H9 (cell line): Measurements from ENCODE around the gene PSMB5. TPM values are rescaled to one million over a fixed set of nuclear protein-coding genes. Genes with fewer than 3 reads are reported as not detected.

ENCODE experiments used
- DNase-seq: peaks from one replicate; pipeline ENCODE4 v3.0.0-alpha.2; 2017
- H2AFZ ChIP-seq: one replicate; pipeline ENCODE4 v1.6.1; 2013; ENCODE audit warnings: mild to moderate bottlenecking, low read length, control low read depth, moderate library complexity
- H2AK5ac ChIP-seq: 2 replicates; pipeline ENCODE4 v1.6.1; 2013; ENCODE audit warnings: low read length, control low read depth, mixed read lengths; ENCODE audit not compliant: insufficient read length
- H2BK120ac ChIP-seq: one replicate; pipeline ENCODE4 v1.6.1; 2013; ENCODE audit warnings: low read depth, mild to moderate bottlenecking, low read length, control low read depth, inconsistent platforms; ENCODE audit not compliant: poor library complexity, severe bottlenecking
- H2BK12ac ChIP-seq: 2 replicates; pipeline ENCODE4 v1.6.1; 2013; ENCODE audit warnings: low read length, control low read depth, mixed read lengths, low read depth; ENCODE audit not compliant: insufficient read length
- H2BK15ac ChIP-seq: 2 replicates; pipeline ENCODE4 v1.6.1; 2013; ENCODE audit warnings: low read depth, low read length, control low read depth
- H2BK20ac ChIP-seq: one replicate; pipeline ENCODE4 v1.6.1; 2013; ENCODE audit warnings: low read depth, mild to moderate bottlenecking, low read length, control low read depth, inconsistent platforms; ENCODE audit not compliant: poor library complexity, severe bottlenecking
- H2BK5ac ChIP-seq: 2 replicates; pipeline ENCODE4 v1.6.1; 2013; ENCODE audit warnings: low read length, control low read depth, mixed read lengths; ENCODE audit not compliant: insufficient read length
- H3K14ac ChIP-seq: 2 replicates; pipeline ENCODE4 v1.6.1; 2013; ENCODE audit warnings: low read length, control low read depth; ENCODE audit not compliant: insufficient read depth
- H3K18ac ChIP-seq: 2 replicates; pipeline ENCODE4 v1.6.1; 2013; ENCODE audit warnings: low read depth, mild to moderate bottlenecking, mixed read lengths, low read length, control low read depth; ENCODE audit not compliant: insufficient read length
- H3K23ac ChIP-seq: 2 replicates; pipeline ENCODE4 v1.6.1; 2013; ENCODE audit warnings: low read length, control low read depth, mixed read lengths, low read depth; ENCODE audit not compliant: insufficient read length
- H3K23me2 ChIP-seq: 2 replicates; pipeline ENCODE4 v1.6.1; 2013; ENCODE audit warnings: low read depth, mild to moderate bottlenecking, mixed read lengths, low read length, control low read depth; ENCODE audit not compliant: insufficient read length, poor library complexity, severe bottlenecking
- H3K27ac ChIP-seq: 2 replicates; pipeline ENCODE4 v1.5.1; 2013; ENCODE audit warnings: low read length, control low read depth, mixed read lengths, low read depth; ENCODE audit not compliant: insufficient read length
- H3K27me3 ChIP-seq: 2 replicates; pipeline ENCODE4 v1.6.1; 2013; ENCODE audit warnings: low read length, control low read depth, inconsistent platforms; ENCODE audit not compliant: insufficient read depth
- H3K4ac ChIP-seq: 2 replicates; pipeline ENCODE4 v1.6.1; 2013; ENCODE audit warnings: low read depth, mild to moderate bottlenecking, control low read depth, inconsistent platforms, low read length, moderate library complexity
- H3K4me1 ChIP-seq: 2 replicates; pipeline ENCODE4 v1.6.1; 2013; ENCODE audit warnings: low read length, control low read depth, inconsistent platforms; ENCODE audit not compliant: insufficient read depth
- H3K4me2 ChIP-seq: 2 replicates; pipeline ENCODE4 v1.6.1; 2013; ENCODE audit warnings: low read length, control low read depth, mixed read lengths; ENCODE audit not compliant: insufficient read length, insufficient read depth
- H3K56ac ChIP-seq: 2 replicates; pipeline ENCODE4 v1.6.1; 2013; ENCODE audit warnings: low read depth, mild to moderate bottlenecking, mixed read lengths, low read length, control low read depth; ENCODE audit not compliant: insufficient read length
- H3K79me1 ChIP-seq: 2 replicates; pipeline ENCODE4 v1.6.1; 2013; ENCODE audit warnings: low read depth, mild to moderate bottlenecking, moderate library complexity, low read length, control low read depth, inconsistent platforms; ENCODE audit not compliant: insufficient read depth, poor library complexity, severe bottlenecking
- H3K79me2 ChIP-seq: 2 replicates; pipeline ENCODE4 v1.6.1; 2013; ENCODE audit warnings: low read length, control low read depth, inconsistent platforms; ENCODE audit not compliant: insufficient read depth
- H3K9ac ChIP-seq: 2 replicates; pipeline ENCODE4 v1.6.1; 2013; ENCODE audit warnings: low read length, control low read depth, mixed read lengths; ENCODE audit not compliant: insufficient read length; ENCODE audit errors: extremely low read depth
- H3K9me3 ChIP-seq: one replicate; pipeline ENCODE4 v1.6.1; 2013; ENCODE audit warnings: low read depth, low read length, inconsistent platforms; ENCODE audit not compliant: control insufficient read depth
- H3T11ph ChIP-seq: one replicate; pipeline ENCODE4 v1.6.1; 2013; ENCODE audit warnings: mild to moderate bottlenecking, low read length, control low read depth, inconsistent platforms
- H4K20me1 ChIP-seq: one replicate; pipeline ENCODE4 v1.6.1; 2013; ENCODE audit not compliant: control insufficient read depth, insufficient read length, insufficient read depth
- H4K5ac ChIP-seq: 2 replicates; pipeline ENCODE4 v1.6.1; 2013; ENCODE audit warnings: low read depth, mild to moderate bottlenecking, mixed read lengths, low read length, control low read depth; ENCODE audit not compliant: insufficient read length
- H4K8ac ChIP-seq: replicated peaks from 2 replicates; pipeline ENCODE4 v1.6.1; 2013; ENCODE audit warnings: low read length, control low read depth, mixed read lengths, low read depth; ENCODE audit not compliant: insufficient read length
- H4K91ac ChIP-seq: 2 replicates; pipeline ENCODE4 v1.6.1; 2013; ENCODE audit warnings: low read depth, mild to moderate bottlenecking, moderate library complexity, mixed read lengths, low read length, control low read depth; ENCODE audit not compliant: insufficient read length
- H3K27ac Mint-ChIP-seq, 3 experiments: 2 replicates in 2 of 3; 3 replicates in 1 of 3; pipeline ENCODE4 v1.8.0; 2020 to 2021; ENCODE audit warnings: mixed read lengths in 3 of 3, mild to moderate bottlenecking in 1 of 3, moderate library complexity in 1 of 3
- H3K27me3 Mint-ChIP-seq: 2 replicates; pipeline ENCODE4 v1.8.0; 2021; ENCODE audit warnings: low read depth, mild to moderate bottlenecking, moderate library complexity, mixed read lengths
- H3K36me3 Mint-ChIP-seq, 3 experiments: 2 replicates in 2 of 3; 3 replicates in 1 of 3; pipeline ENCODE4 v1.8.0; 2020 to 2021; ENCODE audit warnings: low read depth in 3 of 3, mixed read lengths in 3 of 3; ENCODE audit not compliant: insufficient read depth in 1 of 3
- H3K4me1 Mint-ChIP-seq, 2 experiments: 2 replicates each; pipeline ENCODE4 v1.8.0; 2020; ENCODE audit warnings: mixed read lengths in 2 of 2
- H3K4me3 Mint-ChIP-seq, 2 experiments: 2 replicates in 1 of 2; 3 replicates in 1 of 2; pipeline ENCODE4 v1.8.0; 2020 to 2021; ENCODE audit warnings: mild to moderate bottlenecking in 2 of 2, mixed read lengths in 2 of 2, moderate library complexity in 1 of 2
- H3K9me3 Mint-ChIP-seq, 2 experiments: 2 replicates in 1 of 2; 3 replicates in 1 of 2; pipeline ENCODE4 v1.8.0; 2020; ENCODE audit warnings: mild to moderate bottlenecking in 2 of 2, mixed read lengths in 2 of 2, moderate library complexity in 1 of 2
- WGBS: extraction: QIAGEN DNeasy Blood & Tissue Kit; methylation state at CpG from one replicate; pipeline ENCODE4 v1.1.7; 2013; ENCODE audit warnings: missing lambda C conversion rate, low lambda C conversion rate, mixed read lengths; ENCODE audit not compliant: insufficient read length; ENCODE audit errors: extremely low coverage; 5-methylcytosine and 5-hydroxymethylcytosine counted together
- total RNA-seq: library from RNA; stranded (reverse); gene quantifications from 2 replicates; pipeline ENCODE4 v1.2.1, GENCODE V29; 2021
- TF ChIP-seq, protein P1 (sequence below): fragments of 200-600 bp; sonication (generic); conservative IDR thresholded peaks from 3 replicates; pipeline ENCODE4 v1.8.0; 2021; ENCODE audit warnings: antibody characterized with exemption, mild to moderate bottlenecking

PSMB5 gene
- total RNA-seq, 1 experiment from 2014 or later, result 252 TPM

DNA sequence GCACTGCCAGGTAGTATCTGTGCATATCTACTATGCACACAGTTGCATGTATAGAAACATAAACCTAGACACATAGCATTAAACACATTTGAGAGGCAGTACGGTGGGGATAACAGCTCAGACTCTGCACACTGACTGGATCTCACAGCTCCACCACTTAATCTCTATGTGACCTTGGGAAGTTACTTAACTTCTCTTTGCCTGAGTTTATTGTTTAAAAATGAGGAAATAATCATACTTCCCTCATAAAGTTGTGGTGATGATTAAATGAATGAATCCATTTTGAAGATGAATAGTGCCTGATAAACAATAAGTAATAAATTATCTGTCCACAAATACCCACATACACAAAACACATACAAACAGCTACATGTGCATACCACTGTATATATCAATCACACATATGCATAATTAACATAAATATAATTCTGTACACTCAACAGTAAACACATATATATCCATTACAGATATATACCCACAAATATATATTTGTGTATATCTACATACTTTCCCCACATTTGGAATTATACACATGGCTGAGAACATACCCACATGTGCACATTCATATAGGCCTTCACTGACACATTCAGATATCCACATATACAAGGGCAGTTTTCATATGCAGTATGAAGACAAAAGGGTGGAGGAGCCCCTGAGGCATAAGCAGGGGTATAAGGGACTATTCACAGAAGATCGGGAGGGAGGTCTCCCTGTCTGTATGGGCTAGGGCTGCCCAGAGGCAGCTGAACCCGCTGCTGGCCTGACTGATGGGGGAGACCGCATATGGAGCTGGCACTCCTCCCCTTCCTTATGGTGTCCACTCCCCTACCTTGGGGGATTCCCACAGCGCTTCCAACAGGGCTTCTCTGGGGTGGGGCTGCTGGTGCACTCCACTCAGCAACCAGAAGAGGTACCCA lies 16.7 kb upstream of the PSMB5 start:
- DNase-seq, result no peak
- Histone ChIP-seq H4K91ac (no peak overlapping the region), H2BK120ac (no peak overlapping the region), H2AK5ac (no peak overlapping the region), H3K4ac (no peak overlapping the region), H3K18ac (no peak overlapping the region), H4K20me1 (no peaks in the 10 kb centered on the region), H2BK15ac (no peak overlapping the region), H2BK20ac (no peak overlapping the region), H3K9me3 (no peaks in the 10 kb centered on the region), H3K27me3 (no peaks in the 10 kb centered on the region), H3K14ac (no peak overlapping the region), H2BK5ac (no peak overlapping the region), H3K79me2 (no peaks in the 10 kb centered on the region), H2BK12ac (no peak overlapping the region), H4K8ac (no peak overlapping the region), H3K23ac (no peak overlapping the region), H3K9ac (no peak overlapping the region), H3K4me1 (no peaks in the 10 kb centered on the region; the same call in 1 of the 2 replicates), H3K23me2 (peaks cover 3% of the 10 kb centered on the region), H2AFZ (no peak overlapping the region), H3K79me1 (no peaks in the 10 kb centered on the region), H3K27ac (no peak overlapping the region), H3K4me2 (no peak overlapping the region), H3K56ac (no peak overlapping the region), H3T11ph (no peak overlapping the region), H4K5ac (no peak overlapping the region)
- WGBS, result no CpG with 5 or more reads among the region's 5 CpGs
- Mint-ChIP-seq H3K4me1 (peaks cover 8 to 15% of the 10 kb centered on the region in 2 experiments), H3K4me3 (no peak overlapping the region), H3K9me3 (no peaks in the 10 kb centered on the region), H3K36me3 (peaks cover 13 to 46% (median 25%) of the 10 kb centered on the region in 3 experiments), H3K27me3 (peaks cover 2% of the 10 kb centered on the region; the same call in 1 of the 2 replicates), H3K27ac (no peak overlapping the region)
- TF ChIP-seq, protein P1, sequence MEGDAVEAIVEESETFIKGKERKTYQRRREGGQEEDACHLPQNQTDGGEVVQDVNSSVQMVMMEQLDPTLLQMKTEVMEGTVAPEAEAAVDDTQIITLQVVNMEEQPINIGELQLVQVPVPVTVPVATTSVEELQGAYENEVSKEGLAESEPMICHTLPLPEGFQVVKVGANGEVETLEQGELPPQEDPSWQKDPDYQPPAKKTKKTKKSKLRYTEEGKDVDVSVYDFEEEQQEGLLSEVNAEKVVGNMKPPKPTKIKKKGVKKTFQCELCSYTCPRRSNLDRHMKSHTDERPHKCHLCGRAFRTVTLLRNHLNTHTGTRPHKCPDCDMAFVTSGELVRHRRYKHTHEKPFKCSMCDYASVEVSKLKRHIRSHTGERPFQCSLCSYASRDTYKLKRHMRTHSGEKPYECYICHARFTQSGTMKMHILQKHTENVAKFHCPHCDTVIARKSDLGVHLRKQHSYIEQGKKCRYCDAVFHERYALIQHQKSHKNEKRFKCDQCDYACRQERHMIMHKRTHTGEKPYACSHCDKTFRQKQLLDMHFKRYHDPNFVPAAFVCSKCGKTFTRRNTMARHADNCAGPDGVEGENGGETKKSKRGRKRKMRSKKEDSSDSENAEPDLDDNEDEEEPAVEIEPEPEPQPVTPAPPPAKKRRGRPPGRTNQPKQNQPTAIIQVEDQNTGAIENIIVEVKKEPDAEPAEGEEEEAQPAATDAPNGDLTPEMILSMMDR, result no peak
